ENCODE results near the gene B3GAT1.

GRCh38 chr11:134386945-134387344 lies 25.1 kb downstream of the B3GAT1 start:
- TF ChIP-seq CTCF (conservative IDR thresholded peaks at IDR 0.05; ENCODE audit: low read depth, low read length) (no peak), EZH2 (IDR thresholded peaks at IDR 0.05; ENCODE audit: borderline replicate concordance, low read depth, low read length, poor library complexity, severe bottlenecking) (no peak)

All from A673 (cell line).